ENCODE data around the gene ADAMTS7.
"Not testable (repeated sequence)": the region's sequence is repeated elsewhere in the genome, so short reads cannot be mapped to it uniquely, and the experiment has no call there.

The ADAMTS7 gene

DNA sequence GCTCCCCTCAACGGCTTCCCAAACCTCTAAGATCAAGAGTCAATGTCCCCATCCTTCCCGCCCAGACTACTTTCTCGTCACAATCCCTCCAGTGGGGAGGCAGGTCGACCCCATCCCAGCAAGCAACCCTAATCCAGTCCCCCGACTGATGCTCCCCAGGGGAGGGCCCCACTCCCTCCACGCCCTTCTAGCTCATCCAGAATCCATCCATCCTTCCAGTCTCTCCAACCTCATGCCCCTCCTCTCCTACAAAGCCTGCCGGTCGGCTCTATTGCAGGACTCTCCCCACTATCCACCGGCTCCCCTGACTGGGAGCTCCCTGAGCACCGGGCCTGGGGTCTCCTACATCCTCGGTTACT lies 1.3 kb downstream of the ADAMTS7 start:
- ChIA-PET CTCF (interaction anchor here (1.0 to 3.2 kb wide), 5 partner anchors 9 to 171 kb away, joined by 3 to 11 read pairs (median 3); no protein-coding TSS in a partner anchor), POLR2A (no interaction called here)
- DNase-seq (ENCODE audit: extremely low spot score) = peak; percentile 15

DNA sequence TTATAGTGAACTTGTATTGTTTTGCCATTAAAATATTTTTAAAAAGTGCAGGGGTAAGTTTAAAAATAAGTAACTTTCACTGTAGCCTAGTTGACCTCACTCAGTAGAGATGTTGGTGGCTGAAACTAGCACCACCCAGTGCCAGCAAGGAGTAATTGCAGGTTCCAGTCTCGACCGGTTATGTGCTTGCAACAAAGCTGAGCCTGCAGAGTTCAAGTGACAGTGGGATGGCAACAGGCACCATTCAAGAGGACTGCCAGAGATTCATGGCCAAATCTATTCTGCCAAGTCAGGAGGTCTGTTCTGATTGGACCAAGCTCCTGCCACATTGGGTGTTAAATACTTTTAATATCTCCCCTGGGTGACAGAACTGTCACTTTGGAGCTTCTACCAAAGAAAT lies 2.7 kb downstream of the ADAMTS7 start:
- ChIA-PET POLR2A (interaction anchor here (0.5 kb wide), 1 partner anchor 64 kb away, joined by 4 read pairs; the partner anchor contains the start of gene MORF4L1), CTCF (interaction anchor here (0.7 to 1.3 kb wide), 8 partner anchors 9 to 73 kb away, joined by 3 to 6 read pairs (median 3); no protein-coding TSS in a partner anchor)
- TF ChIP-seq, protein P1, sequence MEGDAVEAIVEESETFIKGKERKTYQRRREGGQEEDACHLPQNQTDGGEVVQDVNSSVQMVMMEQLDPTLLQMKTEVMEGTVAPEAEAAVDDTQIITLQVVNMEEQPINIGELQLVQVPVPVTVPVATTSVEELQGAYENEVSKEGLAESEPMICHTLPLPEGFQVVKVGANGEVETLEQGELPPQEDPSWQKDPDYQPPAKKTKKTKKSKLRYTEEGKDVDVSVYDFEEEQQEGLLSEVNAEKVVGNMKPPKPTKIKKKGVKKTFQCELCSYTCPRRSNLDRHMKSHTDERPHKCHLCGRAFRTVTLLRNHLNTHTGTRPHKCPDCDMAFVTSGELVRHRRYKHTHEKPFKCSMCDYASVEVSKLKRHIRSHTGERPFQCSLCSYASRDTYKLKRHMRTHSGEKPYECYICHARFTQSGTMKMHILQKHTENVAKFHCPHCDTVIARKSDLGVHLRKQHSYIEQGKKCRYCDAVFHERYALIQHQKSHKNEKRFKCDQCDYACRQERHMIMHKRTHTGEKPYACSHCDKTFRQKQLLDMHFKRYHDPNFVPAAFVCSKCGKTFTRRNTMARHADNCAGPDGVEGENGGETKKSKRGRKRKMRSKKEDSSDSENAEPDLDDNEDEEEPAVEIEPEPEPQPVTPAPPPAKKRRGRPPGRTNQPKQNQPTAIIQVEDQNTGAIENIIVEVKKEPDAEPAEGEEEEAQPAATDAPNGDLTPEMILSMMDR (IDR thresholded peaks at IDR 0.05; ENCODE audit: control extremely low read depth, extremely low read depth, low read depth, missing control alignments) = peak; percentile 21
- DNase-seq (ENCODE audit: extremely low spot score) = peak; percentile 65

More for the DNA sequence above, 1.3 kb downstream of the ADAMTS7 start:
- TF ChIP-seq, protein P1 (IDR thresholded peaks at IDR 0.05; ENCODE audit: control extremely low read depth, extremely low read depth, low read depth, missing control alignments) = no peak

DNA sequence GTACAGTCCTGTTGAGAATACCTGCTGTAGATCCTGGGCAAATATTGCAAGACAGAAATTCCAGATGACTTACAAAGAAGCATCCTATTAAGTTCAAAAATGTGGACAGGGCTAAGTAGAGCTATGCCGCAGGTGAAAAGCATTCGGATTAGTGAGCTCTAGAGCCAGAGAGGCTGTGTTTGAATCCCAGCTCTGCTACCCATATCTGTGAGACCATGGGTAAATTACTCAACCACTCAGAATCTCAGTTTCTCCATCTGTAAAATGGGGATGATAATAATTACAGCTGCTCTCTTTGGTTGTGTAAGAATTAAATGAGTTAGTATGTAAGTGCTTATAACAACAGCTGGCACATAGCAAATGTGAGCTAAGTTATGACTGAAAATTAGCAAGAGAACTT lies 3.9 kb downstream of the ADAMTS7 start:
- no peak for DNase-seq (ENCODE audit: extremely low spot score)
- TF ChIP-seq, protein P1 (IDR thresholded peaks at IDR 0.05; ENCODE audit: control extremely low read depth, extremely low read depth, low read depth, missing control alignments) = no peak
- ChIA-PET CTCF (interaction anchor here (0.8 to 0.9 kb wide), 3 partner anchors 9 to 36 kb away, joined by 3 read pairs; no protein-coding TSS in a partner anchor), POLR2A (no interaction called here)

DNA sequence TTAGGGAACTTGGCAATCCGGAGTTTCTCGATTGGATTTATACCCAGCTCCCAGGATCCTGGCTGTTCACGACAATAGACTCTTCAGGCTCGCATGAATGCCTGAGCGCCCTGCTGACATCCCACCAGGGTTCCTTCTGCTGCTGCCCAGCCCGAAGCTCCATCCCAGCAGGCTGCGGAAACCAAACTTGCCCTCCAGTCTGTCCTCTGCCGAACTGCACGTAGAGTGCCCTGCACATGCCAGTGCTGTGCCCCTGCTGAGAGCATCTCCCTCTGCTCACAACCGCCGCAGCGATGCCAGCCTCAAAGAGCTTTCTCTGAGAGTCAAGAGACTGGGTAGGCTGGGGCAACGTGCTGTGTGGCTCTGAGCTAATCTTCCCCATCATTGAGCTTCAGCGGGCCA lies 6.9 kb downstream of the ADAMTS7 start:
- POLR2A ChIA-PET = no interaction called here
- CTCF ChIA-PET = interaction anchor here (1.3 kb wide), 1 partner anchor 17 kb away, joined by 3 read pairs; no protein-coding TSS in a partner anchor
- no peak for DNase-seq (ENCODE audit: extremely low spot score)
- TF ChIP-seq, protein P1 (IDR thresholded peaks at IDR 0.05; ENCODE audit: control extremely low read depth, extremely low read depth, low read depth, missing control alignments) = no peak

DNA sequence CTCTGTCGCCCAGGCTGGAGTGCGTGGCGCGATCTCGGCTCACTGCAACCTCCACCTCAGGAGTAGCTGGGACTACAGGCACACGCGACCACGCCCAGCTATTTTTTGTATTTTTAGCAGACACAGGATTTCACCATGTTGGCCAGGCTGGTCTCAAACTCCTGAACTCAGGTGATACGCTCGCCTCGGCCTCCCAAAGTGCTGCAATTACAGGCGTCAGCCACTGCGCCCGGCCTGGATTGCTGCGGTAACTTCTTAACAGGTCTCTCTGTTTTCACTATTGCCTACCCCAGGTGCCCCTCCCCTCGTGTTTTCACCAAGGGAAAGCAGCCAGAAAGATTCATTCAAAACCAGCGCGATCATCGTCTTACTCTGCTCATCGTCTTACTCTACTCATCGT lies 10.5 kb downstream of the ADAMTS7 start:
- TF ChIP-seq, protein P1 (IDR thresholded peaks at IDR 0.05; ENCODE audit: control extremely low read depth, extremely low read depth, low read depth, missing control alignments) = no peak
- CTCF ChIA-PET = interaction anchor here (1.1 to 1.2 kb wide), 2 partner anchors 10 to 11 kb away, joined by 3 read pairs; partner anchors contain the start of gene ADAMTS7
- POLR2A ChIA-PET = no interaction called here
- DNase-seq (ENCODE audit: extremely low spot score) = no peak

DNA sequence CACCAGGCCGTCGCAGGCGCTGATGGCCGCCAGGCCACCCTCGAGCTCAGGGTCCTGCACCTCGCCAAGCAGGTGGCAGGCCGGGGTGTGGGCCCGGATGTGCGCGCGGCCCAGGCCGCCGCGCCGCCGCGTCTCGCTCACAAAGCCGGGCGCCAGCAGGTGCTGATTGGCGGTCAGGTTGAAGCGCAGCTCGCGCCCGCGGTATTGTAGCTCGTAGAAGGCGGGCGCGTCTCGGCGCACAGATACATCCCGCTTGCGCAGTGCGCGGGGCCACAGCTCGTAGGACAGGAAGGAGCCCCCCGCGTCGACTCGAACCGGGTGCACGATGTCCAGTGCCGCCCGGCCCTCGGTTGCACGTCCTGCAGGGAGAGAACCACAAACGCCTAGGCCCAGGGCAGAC lies 11.1 kb downstream of the ADAMTS7 start:
- no peak for DNase-seq (ENCODE audit: extremely low spot score)
- TF ChIP-seq, protein P1 (IDR thresholded peaks at IDR 0.05; ENCODE audit: control extremely low read depth, extremely low read depth, low read depth, missing control alignments) = no peak
- ChIA-PET POLR2A (no interaction called here), CTCF (interaction anchor here (1.0 to 1.4 kb wide), 2 partner anchors 8 to 13 kb away, joined by 3 to 6 read pairs; no protein-coding TSS in a partner anchor)

DNA sequence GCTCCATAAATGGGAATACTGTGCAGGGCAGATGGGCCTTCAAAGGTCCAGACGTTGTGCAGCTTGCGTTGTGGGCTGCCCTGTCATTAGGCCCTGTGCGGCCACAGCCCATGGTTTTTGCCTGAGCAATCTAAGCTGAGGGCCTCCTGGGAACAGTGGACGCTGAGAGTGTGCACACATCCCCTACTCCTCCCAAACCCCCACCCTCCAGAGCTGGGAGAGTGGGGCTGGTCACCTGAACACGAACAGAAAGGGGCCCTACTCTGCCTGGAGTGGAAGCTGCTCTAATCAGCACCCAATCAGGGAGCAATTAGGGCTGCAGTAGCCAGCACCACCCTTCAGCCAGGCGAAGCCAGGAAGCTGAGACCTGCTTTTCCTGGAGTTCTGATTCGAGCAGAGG lies 12.2 kb downstream of the ADAMTS7 start:
- POLR2A ChIA-PET = not testable (repeated sequence)

DNA sequence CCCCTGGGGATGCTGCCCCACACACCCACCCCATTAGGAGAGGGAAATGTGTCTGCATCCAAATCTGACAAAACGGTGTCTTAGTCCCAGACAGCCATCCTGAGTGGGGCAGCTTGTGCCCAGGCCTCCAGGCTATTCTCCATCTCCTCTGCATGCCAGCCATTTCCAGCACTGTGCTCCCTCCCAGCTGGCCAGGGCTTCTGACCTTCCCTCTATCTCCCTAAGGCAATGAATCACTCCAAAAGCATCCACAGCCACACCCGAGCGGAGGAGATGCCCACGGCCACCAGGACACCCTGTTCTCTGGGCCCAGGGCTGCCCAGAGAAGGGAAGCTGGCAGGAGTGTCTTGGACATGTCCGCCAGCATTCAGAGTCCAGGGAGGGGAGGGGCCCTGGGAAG lies 12.9 kb downstream of the ADAMTS7 start:
- POLR2A ChIA-PET; DNase-seq (ENCODE audit: extremely low spot score): not testable (repeated sequence)
- CTCF ChIA-PET = interaction anchor here (1.2 kb wide), 1 partner anchor 9 kb away, joined by 3 read pairs; no protein-coding TSS in a partner anchor

More for the DNA sequence above, 12.2 kb downstream of the ADAMTS7 start:
- CTCF ChIA-PET = interaction anchor here (1.0 to 1.4 kb wide), 2 partner anchors 10 to 14 kb away, joined by 3 to 6 read pairs; no protein-coding TSS in a partner anchor
- not testable (repeated sequence) for DNase-seq (ENCODE audit: extremely low spot score)

Measured in GM10248 (cell line).